Measurements from ENCODE around the gene HOXA4.
A peak's percentile ranks its signal among the peaks of the same experiment; 100 is the strongest.

The HOXA4 gene

DNA sequence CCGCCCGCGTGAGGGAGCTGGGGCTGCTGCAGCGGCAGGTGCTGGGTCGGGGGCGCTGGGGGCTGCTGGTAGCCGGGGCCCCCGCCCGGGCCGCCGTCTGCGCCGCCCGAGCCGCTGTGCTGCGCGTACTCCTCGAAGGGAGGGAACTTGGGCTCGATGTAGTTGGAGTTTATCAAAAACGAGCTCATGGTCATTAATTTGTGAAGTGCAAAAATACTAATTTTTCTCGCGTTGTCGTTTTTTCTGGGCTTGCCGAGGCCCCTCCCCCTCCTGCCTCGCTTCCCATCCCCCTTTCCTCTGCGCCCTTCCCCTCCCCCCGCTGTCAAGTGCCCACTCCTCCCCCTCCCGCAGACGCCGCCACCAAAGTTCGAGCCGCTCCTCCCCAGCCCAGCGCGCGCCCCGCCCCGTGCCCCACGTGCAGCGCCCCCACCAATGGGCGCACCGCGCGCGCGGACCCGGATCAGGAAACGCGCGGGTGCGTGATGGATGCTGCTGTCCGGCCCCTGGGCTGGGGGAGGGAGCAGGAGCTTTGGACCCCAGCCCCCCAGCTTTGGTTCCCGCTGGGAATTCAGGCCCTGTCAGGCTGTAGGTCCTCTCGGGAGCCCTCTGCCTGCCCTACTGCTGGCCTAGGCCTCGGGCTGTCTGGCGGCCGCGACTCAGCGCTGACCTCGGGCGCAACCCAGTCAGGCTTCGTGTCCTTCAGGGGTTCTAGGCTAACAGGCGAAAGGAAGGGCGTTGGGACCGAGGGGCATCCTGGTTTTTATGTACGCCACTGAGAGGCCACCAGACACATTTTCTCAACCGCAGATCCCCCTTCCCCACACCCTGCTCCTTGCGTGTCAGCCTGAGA, at the start of gene HOXA4:
TSS of gene HOXA4 (minus strand) at position 218 of the 850 bp plus-strand sequence. CDS start at position 194, 24 bp downstream.
- H3K4me3 ChIP-seq (ENCODE audit: low read depth, low read length) = peak within 1 kb of the TSS; percentile 67
- DNase-seq (ENCODE audit: low read depth) = peak; percentile 59

DNA sequence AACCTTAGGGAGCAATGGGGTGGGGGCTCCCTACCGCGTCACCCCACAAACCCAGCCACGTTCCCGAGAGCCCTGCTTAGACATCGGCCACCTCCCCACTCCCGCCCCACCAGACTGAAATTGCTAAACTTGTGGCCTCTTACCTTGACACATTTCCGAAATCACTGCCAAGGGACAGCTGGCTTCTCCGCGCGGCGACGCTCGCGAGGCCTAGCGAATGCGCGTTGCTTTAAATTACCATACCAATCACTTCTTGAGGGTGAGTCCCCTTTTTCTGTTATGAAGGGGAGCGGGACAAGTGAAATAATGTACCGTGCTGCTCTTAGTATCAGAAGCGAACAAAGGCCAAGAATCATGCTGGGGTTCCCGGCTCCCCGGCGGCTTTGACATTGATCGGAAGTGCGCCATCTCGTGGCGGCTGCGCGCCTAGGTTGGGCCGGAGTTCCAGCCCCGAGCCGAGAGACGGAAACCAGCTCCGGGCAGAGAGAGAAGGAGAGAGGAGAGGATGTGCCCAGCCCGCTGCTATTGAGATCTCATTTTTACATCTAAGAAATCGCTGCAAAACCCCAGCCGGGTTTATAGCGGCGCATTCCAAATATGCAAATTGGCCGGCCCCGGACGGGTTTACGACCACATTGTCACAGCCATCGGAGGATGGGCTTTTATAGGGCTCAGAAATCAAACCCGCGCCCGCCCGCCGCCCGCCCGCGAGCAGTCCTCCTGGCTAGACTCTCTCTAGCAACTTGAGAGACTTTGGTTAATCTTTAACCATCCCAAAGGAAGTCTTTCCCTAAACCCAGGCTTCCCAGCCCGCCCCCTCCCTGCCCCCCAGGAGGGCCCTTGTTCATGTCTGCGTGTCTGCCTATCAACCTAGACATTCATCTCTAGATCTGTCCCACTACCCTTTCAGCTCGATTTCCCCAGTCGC, 49.2 kb upstream of the HOXA4 start:
- H3K4me3 ChIP-seq (ENCODE audit: low read depth, low read length) = peak overlapping the region; percentile 78
- DNase-seq (ENCODE audit: low read depth) = no peak

DNA sequence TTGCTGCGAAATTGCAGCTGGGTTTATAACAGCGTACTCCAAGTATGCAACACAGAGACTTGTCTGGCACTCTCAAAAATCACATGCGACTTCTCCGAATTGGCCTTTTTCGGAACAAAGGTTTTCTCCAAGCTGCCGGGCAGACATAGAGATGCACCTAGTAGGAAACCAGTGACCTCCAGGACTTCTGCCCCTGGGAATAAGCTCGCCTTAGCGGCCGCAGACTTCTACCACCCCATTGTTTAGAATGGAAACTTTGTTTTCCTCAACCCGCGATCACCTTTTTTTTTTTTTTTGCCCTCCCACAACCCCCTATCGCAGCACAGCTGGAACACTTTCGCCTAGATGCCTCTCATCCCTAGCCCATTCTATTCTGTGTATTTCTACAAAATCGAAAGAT, 48.5 kb upstream of the HOXA4 start:
- H3K4me3 ChIP-seq (ENCODE audit: low read depth, low read length) = peak overlapping the region; percentile 78

DNA sequence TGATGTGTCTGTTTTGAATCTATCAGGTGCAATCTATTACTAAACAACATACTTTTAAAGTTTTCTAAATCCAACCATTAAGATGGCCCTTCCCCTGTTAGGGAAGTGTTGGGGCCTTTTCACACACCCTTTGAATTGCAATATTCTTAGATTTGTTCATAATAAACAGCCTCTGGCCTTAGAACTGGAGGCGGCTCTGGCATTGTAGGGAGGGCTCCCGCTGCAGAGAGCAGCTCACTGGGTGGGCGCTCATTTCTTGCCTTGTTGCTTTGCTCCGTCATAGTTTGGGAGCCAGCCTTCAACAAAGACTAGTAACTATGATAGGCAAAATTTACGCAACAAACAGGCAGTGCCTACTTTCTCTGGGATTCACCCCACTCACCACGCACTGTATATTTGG, 47.8 kb upstream of the HOXA4 start:
- peak overlapping the region; percentile 78 for H3K4me3 ChIP-seq (ENCODE audit: low read depth, low read length)
- no peak for DNase-seq (ENCODE audit: low read depth)

More for the DNA sequence above, 48.5 kb upstream of the HOXA4 start:
- DNase-seq (ENCODE audit: low read depth) = no peak

DNA sequence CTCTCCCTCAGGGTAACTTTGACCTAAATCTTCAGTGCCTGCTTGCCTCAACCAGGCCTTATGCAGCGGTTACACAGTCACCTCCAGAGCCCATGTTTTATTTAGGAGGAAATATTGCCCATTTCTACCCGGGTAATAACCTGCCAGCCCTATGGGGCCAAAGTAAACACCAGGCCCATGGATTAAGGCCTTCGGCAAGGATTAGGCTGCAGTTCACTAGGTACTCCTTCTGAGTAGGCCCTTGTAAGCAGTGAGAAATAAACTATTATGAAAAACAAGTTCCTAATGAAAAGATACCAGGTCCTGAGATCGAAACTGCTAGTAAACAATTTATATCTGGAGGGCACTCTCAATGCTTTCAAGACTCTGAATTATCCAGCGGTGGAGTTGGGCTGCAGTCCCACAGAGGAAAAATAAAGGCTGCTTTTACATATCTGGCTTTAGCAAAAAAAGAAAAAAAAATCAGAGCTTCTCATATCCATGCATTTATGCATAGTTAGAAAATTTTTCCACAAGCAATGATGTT, 47.3 kb upstream of the HOXA4 start:
- no peak for DNase-seq (ENCODE audit: low read depth)
- peak overlapping the region; percentile 78 for H3K4me3 ChIP-seq (ENCODE audit: low read depth, low read length)

DNA sequence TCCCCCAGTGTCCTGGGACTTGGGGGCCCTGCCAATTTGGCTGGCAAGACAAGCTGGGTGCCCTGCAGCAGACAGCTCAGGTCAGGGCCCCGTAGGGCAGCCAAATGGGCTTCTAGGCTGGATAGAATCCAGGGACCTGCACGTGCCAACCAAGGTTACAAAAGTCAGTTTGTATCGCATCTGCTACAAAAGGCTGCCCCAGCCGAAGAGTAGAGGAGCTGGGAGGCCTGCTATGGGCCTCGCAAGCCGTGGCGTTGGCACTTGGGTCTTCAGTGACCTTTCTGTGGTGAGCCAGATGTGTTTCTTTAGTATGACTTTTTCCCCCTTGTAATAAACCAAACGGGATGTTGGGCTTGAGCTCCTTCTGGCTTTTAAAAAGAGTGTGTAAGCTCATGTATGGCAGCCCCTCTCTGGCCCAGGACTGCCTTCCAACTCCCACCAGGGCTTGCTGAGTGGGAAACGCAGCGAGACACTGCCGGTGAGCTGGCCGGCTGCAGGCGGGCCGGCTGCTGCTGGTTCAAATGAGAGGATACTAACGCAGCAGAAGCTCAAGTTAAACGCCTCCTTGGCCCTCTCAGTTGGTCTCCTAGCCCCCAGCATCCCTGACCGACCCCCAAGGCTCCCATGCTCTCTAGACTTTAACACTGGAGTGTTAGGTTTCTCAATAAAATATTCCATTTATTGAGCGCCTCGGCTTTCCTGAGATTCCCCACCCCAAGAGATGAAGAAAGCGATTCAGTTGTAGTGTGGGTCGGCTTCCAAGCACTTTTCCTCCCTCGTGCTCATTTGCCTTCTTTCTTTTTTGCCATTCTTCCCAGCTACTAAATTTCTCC, 46.6 kb upstream of the HOXA4 start:
- H3K4me3 ChIP-seq (ENCODE audit: low read depth, low read length) = peak overlapping the region; percentile 78
- DNase-seq (ENCODE audit: low read depth) = no peak

DNA sequence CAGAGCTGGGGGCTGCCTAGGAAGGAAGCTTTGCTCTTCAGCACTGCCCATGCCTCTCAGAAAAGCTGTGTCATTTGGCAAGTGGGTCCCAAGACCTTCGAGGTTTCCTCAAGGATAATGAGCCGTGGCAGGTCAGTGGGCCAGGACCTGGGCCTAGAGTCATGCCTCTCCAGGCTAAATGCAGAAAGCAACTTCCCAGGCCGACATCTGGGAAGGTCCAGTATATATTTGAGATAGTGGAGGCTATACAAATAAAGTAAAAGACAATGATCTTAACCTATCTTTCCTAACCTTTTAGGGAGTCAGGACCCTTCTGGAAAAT, 45.9 kb upstream of the HOXA4 start:
- H3K4me3 ChIP-seq (ENCODE audit: low read depth, low read length) = peak overlapping the region; percentile 78
- no peak for DNase-seq (ENCODE audit: low read depth)

DNA sequence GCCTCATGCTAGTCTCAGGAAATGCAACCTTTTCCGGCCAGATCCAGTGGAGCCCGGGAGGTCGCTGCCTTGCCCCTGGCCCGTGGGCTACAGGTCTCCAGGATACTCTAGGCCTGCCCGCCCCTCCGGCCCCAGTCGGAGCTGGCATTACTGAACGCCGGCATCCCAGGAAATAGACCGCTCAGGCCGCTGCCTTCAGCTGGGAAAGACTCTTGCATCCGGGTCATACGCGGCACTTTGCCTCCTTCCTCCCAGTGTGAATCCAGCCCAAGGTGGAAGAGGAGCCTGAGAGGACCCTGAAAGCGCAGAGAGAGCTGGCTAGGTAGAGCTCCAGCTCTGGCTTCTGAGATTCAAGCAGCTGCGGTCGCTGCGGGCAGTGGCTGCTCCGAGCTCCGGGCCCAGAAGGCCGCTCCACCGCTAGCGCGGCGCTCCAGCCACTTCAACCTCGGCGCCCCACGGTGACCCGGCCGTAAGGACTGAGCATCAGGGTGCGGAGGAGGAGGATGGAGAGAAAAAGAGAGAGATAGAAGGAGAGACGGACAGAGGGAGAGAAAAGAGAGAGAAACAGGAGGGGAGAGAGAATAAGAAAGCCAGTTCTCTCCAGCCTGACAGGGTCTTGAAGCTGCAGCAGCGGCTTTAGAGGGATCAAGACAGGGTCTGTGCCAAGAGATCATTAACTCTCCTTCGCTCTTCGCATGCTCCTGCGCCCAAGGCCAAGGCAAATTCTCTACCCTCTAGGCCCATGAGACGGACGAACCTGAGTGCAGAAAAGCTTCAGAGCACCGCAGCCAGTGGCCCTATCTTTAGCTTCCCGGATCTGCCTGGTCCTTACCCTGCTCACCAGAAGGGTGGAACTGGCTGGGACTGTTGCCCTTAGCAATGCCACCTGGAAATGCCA, 45.3 kb upstream of the HOXA4 start:
- no peak for DNase-seq (ENCODE audit: low read depth)
- H3K4me3 ChIP-seq (ENCODE audit: low read depth, low read length) = peak overlapping the region; percentile 78

DNA sequence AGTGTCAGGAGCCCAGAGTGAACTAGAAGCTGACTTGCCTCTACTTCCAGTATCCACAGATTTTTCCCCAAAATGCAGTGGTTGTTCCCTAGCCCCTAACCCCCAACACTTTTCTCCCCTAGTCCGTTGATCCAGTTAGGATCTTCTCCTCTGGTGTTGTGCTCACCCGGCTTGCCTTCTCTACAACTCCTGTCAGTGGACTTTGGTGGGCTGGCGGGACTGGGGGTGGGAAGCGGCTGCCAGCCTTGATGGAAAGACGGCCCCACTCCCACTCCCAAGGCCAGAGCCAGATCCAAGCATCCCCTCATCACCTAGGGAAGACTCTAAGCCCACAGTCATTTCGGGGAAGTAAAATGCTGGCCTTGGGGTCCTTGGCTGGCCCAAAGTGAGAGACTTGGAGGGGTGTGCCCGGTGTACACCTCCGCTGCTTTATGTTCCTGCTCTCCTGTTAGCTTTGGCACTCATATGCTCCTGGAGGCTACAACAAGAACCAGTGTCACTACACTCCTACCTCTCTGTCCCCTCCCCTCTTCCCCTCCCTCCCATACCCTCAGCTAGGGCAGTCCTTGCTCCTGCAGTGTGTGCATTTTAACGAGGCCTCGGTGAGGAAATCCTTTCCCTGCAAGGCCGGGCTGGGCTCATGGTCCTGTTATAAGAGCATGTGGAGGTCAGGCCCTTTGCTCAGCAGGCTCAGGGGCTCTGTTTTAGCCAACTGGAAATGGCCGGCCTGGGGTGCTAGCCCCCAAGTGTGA, 44.5 kb upstream of the HOXA4 start:
- H3K4me3 ChIP-seq (ENCODE audit: low read depth, low read length) = peak overlapping the region; percentile 78
- no peak for DNase-seq (ENCODE audit: low read depth)

DNA sequence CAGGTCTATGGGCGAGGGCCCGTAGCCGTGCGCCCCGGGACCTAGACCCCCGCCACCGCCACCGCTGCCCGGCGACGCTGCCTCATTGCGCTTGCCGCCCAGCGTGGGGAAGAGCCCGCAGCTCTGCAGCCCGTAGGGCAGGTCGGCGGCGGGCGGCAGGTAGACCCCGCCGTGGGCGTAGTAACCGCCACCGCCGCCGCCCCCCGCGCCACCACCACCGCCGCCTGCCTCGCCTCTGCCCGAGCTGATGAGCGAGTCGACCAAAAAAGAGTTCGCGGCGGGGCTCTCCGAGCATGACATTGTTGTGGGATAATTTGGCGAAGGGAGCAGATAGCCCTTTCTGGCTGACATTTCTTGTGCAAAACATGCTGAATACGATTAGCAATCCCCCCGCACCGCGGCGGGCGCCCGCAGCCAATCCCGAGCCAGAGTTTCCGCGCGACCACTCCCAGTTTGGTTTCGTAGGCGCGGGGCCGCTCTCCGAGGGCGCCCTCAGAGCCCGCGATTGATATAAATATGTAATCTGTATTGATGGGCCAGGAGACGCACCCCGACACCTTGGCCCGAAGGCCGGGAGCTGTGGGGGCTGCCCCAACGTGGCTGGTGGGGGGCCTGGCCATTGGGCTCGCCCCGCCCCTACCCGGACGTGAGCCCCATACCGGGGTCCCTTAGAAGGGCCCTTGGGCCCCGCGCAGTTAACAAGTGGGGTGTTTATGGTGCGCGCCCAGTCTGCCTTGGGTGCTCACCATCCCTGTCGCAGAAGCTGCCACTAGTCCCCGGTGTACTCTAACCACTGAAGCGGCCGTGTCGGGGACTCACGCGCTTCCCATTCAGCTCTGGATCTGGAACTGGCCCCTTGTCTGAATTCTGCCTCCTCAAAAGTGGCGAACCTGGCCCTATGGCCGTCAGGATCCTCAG, 43.7 kb upstream of the HOXA4 start, which contains the start of gene HOXA10:
TSS of gene HOXA10 (minus strand) at position 365 of the 918 bp plus-strand sequence. CDS start at position 351, 14 bp downstream.
- no peak for DNase-seq (ENCODE audit: low read depth)
- H3K4me3 ChIP-seq (ENCODE audit: low read depth, low read length) = peak within 1 kb of the TSS; percentile 78

DNA sequence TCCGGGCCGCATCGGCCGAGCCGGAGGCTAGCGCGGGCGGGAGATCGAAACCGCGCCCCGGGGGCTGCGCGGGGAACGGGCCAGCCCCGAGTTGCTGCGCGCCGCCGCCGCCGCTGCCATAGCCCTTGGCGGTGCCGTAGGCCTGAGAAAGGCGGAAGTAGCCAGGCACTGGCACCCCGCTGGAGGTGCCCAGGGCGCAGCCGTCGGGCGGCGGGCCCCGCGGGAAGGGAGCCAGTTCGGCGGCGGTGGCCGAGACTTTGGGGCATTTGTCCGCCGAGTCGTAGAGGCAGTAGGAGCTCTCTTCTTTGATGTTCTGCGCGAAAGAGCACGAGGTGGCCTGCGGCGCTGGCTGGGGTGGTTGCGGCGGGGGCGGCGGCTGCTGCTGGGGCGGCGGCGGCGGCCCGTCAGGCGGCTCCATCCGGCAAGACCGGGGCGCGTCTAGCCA, 43.0 kb upstream of the HOXA4 start:
- H3K4me3 ChIP-seq (ENCODE audit: low read depth, low read length) = peak overlapping the region; percentile 78
- DNase-seq (ENCODE audit: low read depth) = no peak

DNA sequence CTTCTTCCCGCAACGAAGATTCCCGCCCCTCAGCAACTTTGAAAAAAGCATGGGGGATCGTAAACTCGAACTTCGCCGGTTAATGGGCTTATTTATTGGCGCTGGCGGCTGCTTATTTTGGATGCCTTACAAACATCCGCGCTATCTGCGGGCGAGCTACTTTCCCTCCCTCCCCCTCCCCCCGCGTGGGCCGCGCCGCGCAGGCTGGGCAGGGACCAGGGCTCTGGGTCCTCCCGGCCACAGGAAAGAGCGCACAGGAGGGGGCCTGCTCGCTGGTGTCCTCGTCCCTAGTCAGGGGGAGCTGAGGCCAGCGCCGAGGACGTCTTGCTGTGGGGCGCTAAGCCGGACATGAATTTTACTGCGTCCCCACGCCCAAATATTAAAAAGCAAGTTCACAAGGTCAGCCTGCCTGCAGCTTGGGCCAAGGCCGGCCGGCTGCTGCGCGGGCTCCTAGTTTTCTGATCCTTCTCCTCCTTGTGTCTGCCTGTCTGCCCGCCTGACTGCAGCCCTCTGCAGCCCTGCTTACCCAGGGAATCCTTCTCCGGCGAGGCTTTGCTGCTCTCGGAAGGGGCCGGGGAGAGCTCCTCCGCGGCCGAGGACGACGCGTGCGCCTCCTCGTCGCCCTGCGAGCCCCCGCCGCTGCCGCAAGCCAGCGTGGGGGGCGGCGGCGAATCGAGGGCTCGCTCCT, 42.4 kb upstream of the HOXA4 start:
- H3K4me3 ChIP-seq (ENCODE audit: low read depth, low read length) = peak overlapping the region; percentile 78

DNA sequence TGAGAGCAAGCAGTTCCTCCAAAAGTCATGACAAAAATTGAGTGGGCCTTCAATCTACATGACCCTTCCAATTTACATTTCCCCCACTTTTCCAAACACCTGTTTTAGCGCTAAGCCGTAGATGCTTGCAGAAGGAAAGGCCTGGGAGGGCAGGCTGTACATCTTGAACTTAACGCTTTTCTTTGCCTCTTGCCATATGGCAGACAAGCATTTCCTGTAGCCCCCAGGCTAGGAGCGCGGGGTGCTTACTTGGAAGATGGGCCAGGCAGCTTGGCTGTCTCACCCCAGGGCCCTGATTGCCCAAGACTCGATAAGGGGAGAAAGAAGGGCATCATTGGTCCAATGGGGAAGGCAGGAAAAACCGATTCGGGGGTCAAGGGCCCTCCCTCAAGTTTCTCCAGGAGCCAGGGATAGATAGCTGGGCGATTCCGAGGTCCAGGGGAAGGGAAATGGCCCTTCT, 41.8 kb upstream of the HOXA4 start:
- DNase-seq (ENCODE audit: low read depth) = no peak
- H3K4me3 ChIP-seq (ENCODE audit: low read depth, low read length) = peak overlapping the region; percentile 78

More for the DNA sequence above, 42.4 kb upstream of the HOXA4 start:
- DNase-seq (ENCODE audit: low read depth) = peak; percentile 78

DNA sequence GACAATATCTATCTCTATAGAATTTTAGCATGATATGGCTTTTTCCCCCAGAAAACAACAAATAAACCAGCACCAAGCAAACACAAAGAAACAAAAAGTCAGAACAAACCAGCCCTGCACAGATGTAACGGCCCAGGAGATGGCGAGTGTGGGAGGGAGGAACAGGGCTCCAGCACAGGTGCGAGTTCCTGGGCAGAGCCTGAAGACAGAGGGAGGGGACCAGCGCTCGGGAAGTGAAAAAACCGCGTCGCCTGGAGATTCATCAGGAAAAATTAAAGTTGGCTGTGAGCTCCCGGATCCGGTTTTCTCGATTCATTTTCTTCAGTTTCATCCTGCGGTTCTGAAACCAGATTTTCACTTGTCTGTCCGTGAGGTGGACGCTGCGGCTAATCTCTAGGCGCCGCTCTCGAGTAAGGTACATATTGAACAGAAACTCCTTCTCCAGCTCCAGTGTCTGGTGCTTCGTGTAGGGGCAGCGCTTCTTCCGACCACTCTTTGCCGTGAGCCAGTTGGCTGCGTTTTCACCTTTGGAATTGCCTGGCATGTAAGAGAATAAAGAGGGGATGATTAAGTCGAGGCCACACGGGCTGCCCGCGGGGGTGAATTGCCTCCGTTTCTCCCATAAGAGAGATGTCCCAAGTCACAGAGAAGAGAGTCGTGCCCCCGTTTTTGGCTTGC, 41.2 kb upstream of the HOXA4 start:
- peak overlapping the region; percentile 78 for H3K4me3 ChIP-seq (ENCODE audit: low read depth, low read length)
- DNase-seq (ENCODE audit: low read depth) = no peak

DNA sequence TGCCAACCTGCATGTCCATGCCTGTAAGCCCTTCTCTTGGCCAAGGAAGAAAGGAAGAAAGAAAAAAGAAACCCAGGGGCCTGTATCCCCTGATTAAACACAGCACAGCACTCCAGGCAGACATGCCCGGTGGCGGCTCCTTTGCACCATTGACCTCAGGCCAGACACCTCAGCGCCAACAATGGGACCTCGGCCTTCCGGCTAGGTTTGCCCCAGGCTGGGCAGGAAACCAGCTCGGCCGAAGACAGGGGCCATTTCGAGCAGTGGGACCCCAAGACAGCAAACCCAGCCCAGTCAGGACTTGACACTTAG, 40.7 kb upstream of the HOXA4 start:
- peak overlapping the region; percentile 78 for H3K4me3 ChIP-seq (ENCODE audit: low read depth, low read length)
- DNase-seq (ENCODE audit: low read depth) = no peak
